Activated CD8-positive, alpha-beta T cell treated with anti-CD3 and anti-CD28 coated beads for 36 hours (primary cell): ENCODE measurements around the gene C1QTNF8. TPM values are rescaled to one million over a fixed set of nuclear protein-coding genes. Genes with fewer than 3 reads are reported as not detected.

Experiments
- ATAC-seq: fragments of 200-7000 bp; cut with Tn5 transposase; one replicate; pipeline ENCODE4 v1.10.0; 2021; ENCODE audit warnings: mild to moderate bottlenecking, moderate library complexity
- CTCF ChIA-PET: fragments of 350-600 bp; sonication (Branson Sonifier 250); formaldehyde crosslinking; loops from one replicate; lab custom pipeline; 2021; ENCODE audit warnings: antibody characterized with exemption; lab: Charles Lee
- POLR2A ChIA-PET: fragments of 350-600 bp; sonication (Branson Sonifier 250); formaldehyde crosslinking; loops from one replicate; lab custom pipeline; 2021; ENCODE audit warnings: antibody characterized with exemption; lab: Charles Lee
- DNase-seq: peaks from one replicate; pipeline ENCODE4 v3.0.0-alpha.2; 2020
- H3K27ac Mint-ChIP-seq: one replicate; pipeline ENCODE4 v1.8.0; 2021; ENCODE audit warnings: mild to moderate bottlenecking, mixed read lengths
- H3K27me3 Mint-ChIP-seq: one replicate; pipeline ENCODE4 v1.8.0; 2021; ENCODE audit warnings: mixed read lengths
- H3K36me3 Mint-ChIP-seq: one replicate; pipeline ENCODE4 v1.8.0; 2021; ENCODE audit warnings: low read depth, mixed read lengths
- H3K4me1 Mint-ChIP-seq: one replicate; pipeline ENCODE4 v1.8.0; 2021; ENCODE audit warnings: low read depth, mixed read lengths
- H3K4me3 Mint-ChIP-seq: one replicate; pipeline ENCODE4 v1.8.0; 2021; ENCODE audit warnings: mild to moderate bottlenecking, moderate library complexity, mixed read lengths
- H3K9me3 Mint-ChIP-seq: one replicate; pipeline ENCODE4 v1.8.0; 2021; ENCODE audit warnings: mixed read lengths
- CTCF ChIP-seq: fragments of 200-600 bp; IDR thresholded peaks from one replicate; pipeline ENCODE4 v1.8.0; 2022; ENCODE audit warnings: antibody characterized with exemption, mild to moderate bottlenecking
- intact Hi-C: fragments of 100-400 bp; cut with micrococcal nuclease; formaldehyde crosslinking; loops from one replicate; pipeline ENCODE4 v1.10.0; 2022
- total RNA-seq, 2 experiments: library from RNA; stranded (reverse); gene quantifications; one replicate each; pipeline ENCODE4 v1.2.3, GENCODE V29; 2021

Gene C1QTNF8
- total RNA-seq, 2 experiments from 2014 or later: not detected

DNA sequence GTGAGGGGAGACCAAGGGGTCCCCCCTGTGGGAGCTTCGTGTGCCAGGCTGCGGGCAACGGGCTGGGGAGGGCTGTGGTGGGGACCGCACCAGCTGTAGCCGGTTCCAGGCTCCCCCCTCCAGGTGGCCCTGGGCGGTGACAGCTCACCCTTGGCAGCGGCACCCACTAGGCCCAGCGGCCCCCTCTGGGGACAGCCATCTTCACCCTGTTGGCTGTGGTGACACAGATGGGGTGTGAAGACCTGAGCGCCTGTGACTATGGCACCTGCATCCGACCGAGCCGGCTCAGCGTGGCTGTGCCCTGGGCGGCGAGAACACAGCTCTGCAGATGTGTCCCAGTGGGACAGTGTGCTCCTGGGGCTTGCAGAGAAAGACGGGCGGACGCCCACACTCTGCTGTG is 1.1 kb upstream of the C1QTNF8 start:
- peaks cover 3% of the 10 kb centered on the region for H3K9me3 Mint-ChIP-seq
- ChIA-PET POLR2A (no interaction called here), CTCF (no interaction called here)
- ATAC-seq: no peak
- TF ChIP-seq CTCF: no peak
- no peak for DNase-seq
- no peaks in the 10 kb centered on the region for H3K4me1 Mint-ChIP-seq
- H3K27ac Mint-ChIP-seq: no peak overlapping the region
- H3K36me3 Mint-ChIP-seq: peaks cover under 1% of the 10 kb centered on the region
- no peak overlapping the region for H3K4me3 Mint-ChIP-seq
- no peaks in the 10 kb centered on the region for H3K27me3 Mint-ChIP-seq
- intact Hi-C loops: no loop called here

- peaks cover 3% of the 10 kb centered on the region for H3K36me3 Mint-ChIP-seq
- POLR2A ChIA-PET: no interaction called here
- no peak overlapping the region for H3K27ac Mint-ChIP-seq
- no peaks in the 10 kb centered on the region for H3K4me1 Mint-ChIP-seq
- no peak overlapping the region for H3K4me3 Mint-ChIP-seq
- ATAC-seq (no peak), DNase-seq (no peak)
- no peak for TF ChIP-seq CTCF
- H3K9me3 Mint-ChIP-seq: peaks cover 5% of the 10 kb centered on the region
- H3K27me3 Mint-ChIP-seq: no peaks in the 10 kb centered on the region
- CTCF ChIA-PET: no interaction called here
- intact Hi-C loops: no loop called here
Measured at GRCh38 chr16:1095450-1096168, 435 bp downstream of the C1QTNF8 start.

DNA sequence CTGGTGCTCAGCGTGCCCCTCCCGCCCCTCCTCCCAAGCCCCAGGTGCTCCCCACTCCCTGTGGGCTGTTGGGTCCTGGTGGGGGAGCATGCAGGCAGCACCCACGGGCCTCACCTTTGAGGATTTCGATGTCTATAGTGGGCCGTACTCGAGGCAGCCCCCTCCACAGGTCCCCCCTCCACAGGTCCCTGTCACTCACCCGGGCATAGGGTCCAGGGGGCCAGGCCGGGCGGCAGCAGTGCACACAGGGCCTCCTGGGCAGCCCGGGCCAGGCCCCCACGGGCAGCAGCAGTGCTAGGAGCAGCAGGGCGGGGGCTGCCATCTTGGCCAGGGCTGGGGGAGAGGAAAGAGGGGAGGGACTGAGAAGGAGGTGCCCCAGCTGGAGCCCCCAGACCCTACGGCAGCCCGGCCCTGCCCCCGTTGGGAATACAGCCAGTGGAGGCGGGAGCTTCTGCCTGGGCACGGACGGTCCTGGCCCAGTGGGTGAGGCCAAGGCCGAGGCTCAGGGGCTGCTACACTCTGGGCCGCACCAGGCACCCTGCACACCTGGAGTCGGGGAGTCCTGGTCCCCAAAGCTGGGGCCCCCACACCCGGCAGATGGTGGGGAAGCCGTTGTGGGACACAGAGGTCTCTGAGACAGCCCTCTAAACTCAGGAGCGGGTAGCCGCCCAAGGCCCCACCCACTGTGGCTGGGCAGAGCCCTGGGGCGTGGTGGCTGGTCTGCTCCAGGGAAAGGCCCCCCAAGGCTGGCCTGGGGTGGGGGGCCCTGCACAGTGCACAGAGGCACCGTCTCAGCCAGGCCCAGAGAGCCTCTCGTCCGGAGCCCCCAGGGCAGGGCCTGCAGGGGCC is 1.2 kb downstream of the C1QTNF8 start:
- Mint-ChIP-seq H3K4me1 (no peaks in the 10 kb centered on the region), H3K27ac (no peak overlapping the region), H3K36me3 (peaks cover 3% of the 10 kb centered on the region), H3K4me3 (no peak overlapping the region), H3K27me3 (no peaks in the 10 kb centered on the region), H3K9me3 (peaks cover 5% of the 10 kb centered on the region)
- intact Hi-C loops: no loop called here
- no peak for TF ChIP-seq CTCF
- ChIA-PET POLR2A (no interaction called here), CTCF (no interaction called here)
- ATAC-seq: peak; percentile 12
- no peak for DNase-seq

DNA sequence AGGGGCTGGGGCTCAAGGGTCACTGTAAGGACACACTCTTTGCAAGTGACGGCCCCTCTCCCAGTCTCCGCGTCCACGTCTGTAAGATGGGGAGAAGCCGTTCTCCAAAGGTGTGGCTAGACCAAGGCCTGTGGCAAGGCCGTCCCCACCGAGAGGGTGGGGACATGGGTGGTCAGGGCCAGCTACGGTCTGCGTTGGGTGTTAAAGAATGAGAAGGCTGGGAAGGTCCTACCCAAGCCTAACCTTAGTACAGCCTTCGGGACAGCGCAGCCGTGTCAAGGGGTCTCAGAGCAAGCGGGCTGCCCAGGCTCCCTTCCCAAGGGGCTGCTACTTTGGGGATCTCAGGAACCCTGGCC is 1.9 kb downstream of the C1QTNF8 start:
- peaks cover 3% of the 10 kb centered on the region for H3K36me3 Mint-ChIP-seq
- H3K4me3 Mint-ChIP-seq: no peak overlapping the region
- peaks cover 5% of the 10 kb centered on the region for H3K9me3 Mint-ChIP-seq
- ATAC-seq (peak; percentile 6), DNase-seq (no peak)
- intact Hi-C loops: no loop called here
- H3K27ac Mint-ChIP-seq: no peak overlapping the region
- ChIA-PET CTCF (no interaction called here), POLR2A (interaction anchor here (0.7 kb wide), 1 partner anchor 37 kb away, joined by 3 read pairs; no protein-coding TSS in a partner anchor)
- no peak for TF ChIP-seq CTCF
- H3K27me3 Mint-ChIP-seq: no peaks in the 10 kb centered on the region
- no peaks in the 10 kb centered on the region for H3K4me1 Mint-ChIP-seq
